Endothelial cell of umbilical vein (primary cell): Measurements from ENCODE around the gene UNC45A. TPM values are rescaled to one million over a fixed set of nuclear protein-coding genes. Genes with fewer than 3 reads are reported as not detected.

Source experiments
- BruUV-seq: library from RNA; stranded (reverse); fragments of 400-500 nt; replicated peaks from 2 replicates; lab custom pipeline; 2021; lab: Mats Ljungman, UMichigan
- CTCF ChIA-PET: fragments of 300-600, 350-600 bp; sonication (Branson Sonifier 250); formaldehyde crosslinking; loops from one replicate; lab custom pipeline; 2021; ENCODE audit warnings: antibody characterized with exemption, inconsistent platforms; lab: Charles Lee
- POLR2A ChIA-PET: fragments of 300-600, 350-600 bp; sonication (Branson Sonifier 250); formaldehyde crosslinking; loops from one replicate; lab custom pipeline; 2021; ENCODE audit warnings: antibody characterized with exemption, inconsistent platforms; lab: Charles Lee
- DNase-seq: peaks from one replicate; pipeline ENCODE4 v3.0.0-alpha.2; 2011; ENCODE audit warnings: low read depth, low spot score
- FAIRE-seq: peaks from 2 replicates; lab custom pipeline; 2011; peaks lifted over from hg19 to GRCh38; lab: Jason Lieb, UNC
- H2AFZ ChIP-seq: 2 replicates; pipeline ENCODE4 v1.6.0; 2012; ENCODE audit warnings: low read depth, low read length, control low read depth, inconsistent platforms
- H3K27ac ChIP-seq: 2 replicates; pipeline ENCODE4 v1.5.1; 2011; ENCODE audit warnings: low read depth, mild to moderate bottlenecking, control low read depth, low read length, moderate library complexity; ENCODE audit not compliant: insufficient read depth
- H3K27me3 ChIP-seq, 2 experiments: 2 replicates each; pipeline versions ENCODE4 v1.6.0 to v1.6.1; 2011; ENCODE audit warnings: low read length in 2 of 2, mixed read lengths in 1 of 2; ENCODE audit not compliant: control insufficient read depth in 2 of 2, insufficient read depth in 2 of 2
- H3K36me3 ChIP-seq, 2 experiments: 2 replicates in 1 of 2; 3 replicates in 1 of 2; pipeline ENCODE4 v1.5.1; 2011; ENCODE audit warnings: low read length in 2 of 2, mild to moderate bottlenecking in 1 of 2, moderate library complexity in 1 of 2; ENCODE audit not compliant: control insufficient read depth in 2 of 2, insufficient read depth in 2 of 2; ENCODE audit errors: extremely low read depth in 1 of 2
- H3K4me1 ChIP-seq: 3 replicates; pipeline ENCODE4 v1.5.1; 2011; ENCODE audit warnings: mild to moderate bottlenecking, low read length; ENCODE audit not compliant: control insufficient read depth, insufficient read depth; ENCODE audit errors: extremely low read depth
- H3K4me2 ChIP-seq: 2 replicates; pipeline ENCODE4 v1.6.1; 2011; ENCODE audit warnings: low read length, control low read depth, mixed read lengths; ENCODE audit not compliant: insufficient read depth
- H3K4me3 ChIP-seq, 3 experiments: fragments of 200-600 bp in 1 of 3; sonication (generic), shearing (Covaris generic) in 1 of 3; replicated peaks in 1 of 3; 2 replicates each; pipeline ENCODE4 v1.5.1; 2011 to 2016; ENCODE audit warnings: control low read depth in 3 of 3, low read length in 3 of 3, mild to moderate bottlenecking in 2 of 3, inconsistent platforms in 1 of 3, low read depth in 1 of 3, moderate library complexity in 1 of 3; ENCODE audit not compliant: insufficient read depth in 1 of 3
- H3K79me2 ChIP-seq: 2 replicates; pipeline ENCODE4 v1.6.0; 2012; ENCODE audit warnings: low read length, inconsistent platforms; ENCODE audit not compliant: control insufficient read depth, insufficient read depth
- H3K9ac ChIP-seq: replicated peaks from 2 replicates; pipeline ENCODE3; 2011; ENCODE audit warnings: low read length, control low read depth; ENCODE audit not compliant: insufficient read depth; ENCODE audit errors: extremely low read depth
- H3K9me1 ChIP-seq: replicated peaks from 3 replicates; pipeline ENCODE4 v1.6.0; 2011; ENCODE audit warnings: mild to moderate bottlenecking, low read length; ENCODE audit not compliant: control insufficient read depth, insufficient read depth; ENCODE audit errors: extremely low read depth
- H3K9me3 ChIP-seq: replicated peaks from 2 replicates; pipeline ENCODE4 v1.5.1; 2012; ENCODE audit warnings: low read length, inconsistent platforms; ENCODE audit not compliant: control insufficient read depth, insufficient read depth
- H4K20me1 ChIP-seq: replicated peaks from 2 replicates; pipeline ENCODE3; 2011; ENCODE audit warnings: mild to moderate bottlenecking, low read length; ENCODE audit not compliant: control insufficient read depth, insufficient read depth; ENCODE audit errors: extremely low read depth
- EZH2 ChIP-seq: IDR thresholded peaks from 2 replicates; pipeline ENCODE4 v1.6.1; 2012; ENCODE audit warnings: borderline replicate concordance, low read depth, mild to moderate bottlenecking, moderate library complexity, low read length, inconsistent platforms; ENCODE audit not compliant: severe bottlenecking
- FOS ChIP-seq: IDR thresholded peaks from 2 replicates; pipeline ENCODE4 v1.6.1; 2011; ENCODE audit warnings: mild to moderate bottlenecking, low read length, moderate library complexity, borderline replicate concordance; ENCODE audit not compliant: insufficient read depth
- GATA2 ChIP-seq: IDR thresholded peaks from 2 replicates; pipeline ENCODE4 v1.7.0; 2011; ENCODE audit warnings: low read depth, mild to moderate bottlenecking, moderate library complexity, mixed read lengths, low read length; ENCODE audit not compliant: insufficient read length, insufficient read depth
- JUN ChIP-seq: IDR thresholded peaks from 2 replicates; pipeline ENCODE4 v1.6.1; 2011; ENCODE audit warnings: borderline replicate concordance, low read depth; ENCODE audit not compliant: insufficient read length, insufficient read depth
- MAX ChIP-seq: IDR thresholded peaks from 2 replicates; pipeline ENCODE4 v1.6.1; 2011; ENCODE audit not compliant: insufficient read depth, insufficient read length
- MYC ChIP-seq: IDR thresholded peaks from one replicate; pipeline ENCODE4 v1.6.1; 2011; ENCODE audit warnings: mild to moderate bottlenecking, low read depth, low read length
- POLR2A ChIP-seq: IDR thresholded peaks from 2 replicates; pipeline ENCODE4 v1.6.1; 2012; ENCODE audit warnings: low read depth, mild to moderate bottlenecking, control low read depth, low read length
- POLR2AphosphoS5 ChIP-seq: IDR thresholded peaks from 2 replicates; pipeline ENCODE4 v1.6.1; 2012; ENCODE audit warnings: low read depth, mild to moderate bottlenecking, control low read depth, low read length, moderate library complexity; ENCODE audit not compliant: insufficient read depth
- dilution Hi-C: fragments of 300-500 bp; cut with MboI; formaldehyde crosslinking; loops from one replicate; pipeline ENCODE4 v1.15.0; 2019; ENCODE audit warnings: low sequenced_read_pairs; ENCODE audit not compliant: extremely low pct_ligation_motif_present
- intact Hi-C: fragments of 100-400 bp; cut with micrococcal nuclease; formaldehyde crosslinking; loops from one replicate; pipeline ENCODE4 v1.10.0; 2022
- polyA plus RNA-seq, 4 experiments: library from polyadenylated mRNA; depleted of rRNA in 3 of 4; stranded (reverse) in 3 of 4; unstranded in 1 of 4; fragments of >200 nt; gene quantifications; 2 replicates each; pipeline versions ENCODE4 v1.2.1 to v1.2.3, GENCODE V29; 2011 to 2012; ENCODE audit warnings: missing spikeins in 1 of 4
- total RNA-seq: library from RNA; stranded (reverse); gene quantifications from 2 replicates; pipeline ENCODE4 v1.2.3, GENCODE V29; 2021
- TF ChIP-seq, protein P1 (sequence below), 2 donors: IDR thresholded peaks; 1 replicate in 1 of 2; 2 replicates in 1 of 2; pipeline ENCODE4 v1.5.1; 2011; ENCODE audit warnings: low read length in 2 of 2, mild to moderate bottlenecking in 2 of 2, moderate library complexity in 2 of 2, control low read depth in 1 of 2, inconsistent platforms in 1 of 2, low read depth in 1 of 2; ENCODE audit not compliant: insufficient read depth in 1 of 2; ENCODE audit errors: extremely low read depth in 1 of 2

Gene UNC45A
- total and polyA plus RNA-seq, 2 donors (not counting 3 experiments of a cell fraction or from before 2014, with no cell fraction given): 103 to 106 TPM

GRCh38 chr15:90902840-90903732 is 32.0 kb upstream of the UNC45A start, which contains the start of gene MAN2A2:
TSS of gene MAN2A2 (plus strand) at chr15:90903302. CDS start at chr15:90904208, 906 bp downstream.
- intact Hi-C loops: loop anchor here (1.0 kb wide), 2 partner anchors 28 to 31 kb away; no protein-coding TSS in a partner anchor
- POLR2A ChIA-PET: interaction anchor here (0.6 kb wide), 1 partner anchor 884 kb away, joined by 5 read pairs; no protein-coding TSS in a partner anchor
- H3K27me3 ChIP-seq: no peaks in the 10 kb centered on the region
- CTCF ChIA-PET: interaction anchor here (0.8 to 7.3 kb wide), 10 partner anchors 14 to 612 kb away, joined by 3 to 57 read pairs (median 4); partner anchors contain the start of genes HDDC3 and UNC45A
- H3K4me1 ChIP-seq: peaks cover 17% of the 10 kb centered on the region
- TSS peak; percentile 13 for BruUV-seq
- H3K27ac ChIP-seq: peak within 1 kb of the TSS; percentile 51
- H4K20me1 ChIP-seq: no peaks in the 10 kb centered on the region
- H3K9me1 ChIP-seq: no peaks in the 10 kb centered on the region
- DNase-seq: peak; percentile 52
- peaks cover 0 to 22% of the 10 kb centered on the region in 2 experiments for H3K36me3 ChIP-seq
- H3K4me2 ChIP-seq: peak within 1 kb of the TSS; percentile 92
- dilution Hi-C loops: no loop called here
- TF ChIP-seq, protein P1, sequence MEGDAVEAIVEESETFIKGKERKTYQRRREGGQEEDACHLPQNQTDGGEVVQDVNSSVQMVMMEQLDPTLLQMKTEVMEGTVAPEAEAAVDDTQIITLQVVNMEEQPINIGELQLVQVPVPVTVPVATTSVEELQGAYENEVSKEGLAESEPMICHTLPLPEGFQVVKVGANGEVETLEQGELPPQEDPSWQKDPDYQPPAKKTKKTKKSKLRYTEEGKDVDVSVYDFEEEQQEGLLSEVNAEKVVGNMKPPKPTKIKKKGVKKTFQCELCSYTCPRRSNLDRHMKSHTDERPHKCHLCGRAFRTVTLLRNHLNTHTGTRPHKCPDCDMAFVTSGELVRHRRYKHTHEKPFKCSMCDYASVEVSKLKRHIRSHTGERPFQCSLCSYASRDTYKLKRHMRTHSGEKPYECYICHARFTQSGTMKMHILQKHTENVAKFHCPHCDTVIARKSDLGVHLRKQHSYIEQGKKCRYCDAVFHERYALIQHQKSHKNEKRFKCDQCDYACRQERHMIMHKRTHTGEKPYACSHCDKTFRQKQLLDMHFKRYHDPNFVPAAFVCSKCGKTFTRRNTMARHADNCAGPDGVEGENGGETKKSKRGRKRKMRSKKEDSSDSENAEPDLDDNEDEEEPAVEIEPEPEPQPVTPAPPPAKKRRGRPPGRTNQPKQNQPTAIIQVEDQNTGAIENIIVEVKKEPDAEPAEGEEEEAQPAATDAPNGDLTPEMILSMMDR (IDR thresholded peaks at IDR 0.05; ENCODE audit: extremely low read depth in 1 of 2, insufficient read depth in 1 of 2, low read depth in 1 of 2, low read length in 2 of 2): no peak
- TF ChIP-seq GATA2: no peak
- no peak for TF ChIP-seq POLR2A
- TF ChIP-seq FOS: no peak
- no peak for TF ChIP-seq MYC
- TF ChIP-seq EZH2: no peak
- TF ChIP-seq JUN: no peak
- TF ChIP-seq POLR2AphosphoS5: no peak
- TF ChIP-seq MAX: no peak
- H2AFZ ChIP-seq: peak within 1 kb of the TSS; percentile 94
- H3K79me2 ChIP-seq: peaks cover 4% of the 10 kb centered on the region
- peak within 1 kb of the TSS; percentile 58 for H3K9ac ChIP-seq
- no peaks in the 10 kb centered on the region for H3K9me3 ChIP-seq
- peak within 1 kb of the TSS; percentile 68 to 87 (median 79) for H3K4me3 ChIP-seq
- peak; percentile 67 for FAIRE-seq
